ENCODE results near the gene ERFE. TPM values are rescaled to one million over a fixed set of nuclear protein-coding genes. Genes with fewer than 3 reads are reported as not detected.
A peak's percentile ranks its signal among the peaks of the same experiment; 100 is the strongest.

Gene ERFE
- total and polyA plus RNA-seq, 9 of the 15 experiments (the other 6 are each of a cell fraction or from before 2014, with no cell fraction given): 0.55 to 8.2 (median 3.7) TPM

DNA sequence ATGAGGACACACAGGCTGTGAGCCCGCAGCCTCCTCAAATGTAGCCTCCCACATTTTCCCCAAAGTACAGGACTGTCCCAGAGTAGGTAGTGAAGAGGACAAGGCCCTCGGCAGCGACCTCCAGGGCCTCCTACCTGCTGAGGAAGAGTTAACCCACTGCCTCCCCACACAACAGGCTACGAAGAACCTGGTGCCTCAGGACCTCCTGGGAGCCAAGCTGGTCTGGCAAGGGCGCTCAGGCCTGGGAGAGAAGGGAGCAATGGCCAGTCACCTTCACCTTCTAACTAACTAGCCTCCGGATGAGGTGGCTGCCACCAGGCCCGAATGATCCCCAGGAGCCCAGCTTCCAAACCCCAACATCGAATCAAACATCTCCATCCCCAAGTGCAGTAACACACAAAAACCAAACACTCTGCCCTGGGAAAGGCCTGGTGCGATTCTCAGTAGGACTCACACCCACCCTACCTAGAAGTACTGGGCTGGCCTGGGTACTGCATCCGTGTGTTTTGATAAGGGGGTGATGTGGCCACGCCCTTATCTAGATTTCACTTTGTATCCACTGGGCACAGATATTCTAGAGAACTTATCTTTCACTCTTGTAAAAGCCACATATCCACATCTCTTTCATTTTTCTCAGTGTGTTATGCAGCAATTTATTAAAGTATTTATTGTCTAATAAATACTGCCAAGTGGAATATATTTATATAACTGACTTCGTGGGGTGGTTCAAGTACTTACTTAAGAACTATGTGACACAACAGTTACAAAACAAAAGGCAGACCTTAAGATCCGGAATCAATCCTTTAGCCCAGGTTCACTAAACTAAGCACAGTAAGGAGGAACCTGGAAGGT lies 9.7 kb downstream of the ERFE start:
- Histone ChIP-seq H3K9me1 (ENCODE audit: control insufficient read depth, insufficient read depth, low read length) (peaks cover 4% of the 10 kb centered on the region), H3K4me2 (ENCODE audit: insufficient read depth, low read length) (peak overlapping the region; percentile 33; the same call in 1 of the 2 replicates), H3K4me3 (no peak overlapping the region), H3K79me2 (ENCODE audit: control insufficient read depth, insufficient read depth, low read length) (no peaks in the 10 kb centered on the region), H3K9me3 (replicated peaks; ENCODE audit: control insufficient read depth, insufficient read depth, low read depth, low read length) (no peaks in the 10 kb centered on the region), H3K27ac (ENCODE audit: extremely low read depth, low read depth, low read length) (peak overlapping the region; percentile 81), H3K9ac (ENCODE audit: insufficient read depth in 1 of 2, low read depth in 2 of 2, low read length in 2 of 2) (peak overlapping the region; percentile 44 to 56), H3K36me3 (ENCODE audit: control insufficient read depth, insufficient read depth, low read length) (peaks cover 36% of the 10 kb centered on the region), H3K4me1 (replicated peaks in 1 of 2; ENCODE audit: control insufficient read depth in 2 of 2, insufficient read depth in 2 of 2, low read length in 2 of 2) (peaks cover 31 to 33% of the 10 kb centered on the region in 2 experiments), H2AFZ (ENCODE audit: low read depth, low read length) (no peak overlapping the region), H4K20me1 (replicated peaks; ENCODE audit: control insufficient read depth, insufficient read depth, low read length) (no peaks in the 10 kb centered on the region), H3K27me3 (ENCODE audit: control insufficient read depth in 2 of 2, insufficient read depth in 2 of 2, low read length in 2 of 2) (no peaks in the 10 kb centered on the region)
- CTCF ChIA-PET (ENCODE audit: low intra/inter-chr PET ratio): no interaction called here
- ATAC-seq (peak; percentile 45), FAIRE-seq (peak; percentile 42), DNase-seq (ENCODE audit: extremely low read depth in 1 of 4, low spot score in 3 of 4) (peak; percentile 38 to 52 (median 49))
- BruUV-seq (replicated peaks): no TSS peak
- WGBS (ENCODE audit: insufficient coverage, low coverage, missing lambda C conversion rate): 39% methylated on average over 11 of the region's 13 CpGs
- in situ Hi-C loops (cut with MboI) (no loop called here), intact Hi-C loops (cut with micrococcal nuclease) (loop anchor here (5.0 kb wide), 1 partner anchor 69 kb away; no protein-coding TSS in a partner anchor)
- TF ChIP-seq RBFOX2 (IDR thresholded peaks at IDR 0.05; ENCODE audit: low read depth, low read length): peak; percentile 16
- no peak for TF ChIP-seq ZZZ3 (IDR thresholded peaks at IDR 0.05)
- 0 out of 2 replicates have a peak, but pooled peaks have one; percentile 10 for TF ChIP-seq POLR2G (IDR thresholded peaks at IDR 0.05; ENCODE audit: low read depth, low read length)
- TF ChIP-seq SMAD4 (CRISPR knock-in tag; conservative IDR thresholded peaks at IDR 0.05): 0 out of 2 replicates have a peak, but pooled peaks have one; percentile 0
- POLR2A ChIA-PET: interaction anchor here (0.6 to 1.2 kb wide), 5 partner anchors 9 to 717 kb away, joined by 3 to 5 read pairs (median 3); partner anchors contain the start of gene ERFE

Data from K562 (cell line).